GM12878 (cell line): Measurements from ENCODE around the gene ZBTB6. TPM values are rescaled to one million over a fixed set of nuclear protein-coding genes. Genes with fewer than 3 reads are reported as not detected.

Source experiments
- BCLAF1 ChIP-seq: fragments of 450-650 bp; IDR thresholded peaks from 2 replicates; pipeline ENCODE4 v1.6.1; 2017; ENCODE audit warnings: antibody characterized with exemption, mild to moderate bottlenecking, moderate library complexity
- GABPA ChIP-seq: IDR thresholded peaks from 2 replicates; pipeline ENCODE4 v1.6.1; 2014; ENCODE audit warnings: antibody characterized with exemption, low read depth, mild to moderate bottlenecking, inconsistent platforms
- HCFC1 ChIP-seq: fragments of 150-350 bp; IDR thresholded peaks from 2 replicates; pipeline ENCODE4 v1.6.1; 2014; ENCODE audit warnings: low read length
- IKZF2 ChIP-seq, 2 experiments: fragments of 450-650 bp; IDR thresholded peaks; 2 replicates each; pipeline ENCODE4 v1.6.1; 2017; ENCODE audit warnings: mild to moderate bottlenecking in 2 of 2, moderate library complexity in 2 of 2
- JUNB ChIP-seq: IDR thresholded peaks from 2 replicates; pipeline ENCODE4 v1.6.1; 2016; ENCODE audit warnings: antibody characterized with exemption, mild to moderate bottlenecking
- MLLT1 ChIP-seq: fragments of 450-650 bp; IDR thresholded peaks from 2 replicates; pipeline ENCODE4 v1.6.1; 2016; ENCODE audit warnings: mild to moderate bottlenecking
- NKRF ChIP-seq: fragments of 450-650 bp; conservative IDR thresholded peaks from 2 replicates; pipeline ENCODE4 v1.6.1; 2017; ENCODE audit warnings: mild to moderate bottlenecking, moderate library complexity
- POU2F2 ChIP-seq: IDR thresholded peaks from 3 replicates; pipeline ENCODE4 v1.6.1; 2011; ENCODE audit warnings: low read depth, mild to moderate bottlenecking, low read length, borderline replicate concordance
- RUNX3 ChIP-seq: IDR thresholded peaks from 2 replicates; pipeline ENCODE4 v1.6.1; 2012; ENCODE audit warnings: low read length, inconsistent platforms
- STAT1 ChIP-seq: fragments of 450-650 bp; conservative IDR thresholded peaks from 2 replicates; pipeline ENCODE4 v1.6.1; 2014; ENCODE audit warnings: antibody characterized with exemption, mild to moderate bottlenecking
- TAF1 ChIP-seq: IDR thresholded peaks from 2 replicates; pipeline ENCODE4 v1.6.1; 2011; ENCODE audit warnings: mild to moderate bottlenecking, low read depth, low read length, borderline replicate concordance
- YBX1 ChIP-seq: fragments of 450-650 bp; IDR thresholded peaks from 2 replicates; pipeline ENCODE4 v1.6.1; 2016; ENCODE audit warnings: antibody characterized with exemption
- ZBTB4 ChIP-seq: fragments of 450-650 bp; formaldehyde crosslinking; IDR thresholded peaks from 2 replicates; pipeline ENCODE4 v1.4.0; 2022; ENCODE audit warnings: mild to moderate bottlenecking, moderate library complexity
- ZNF217 ChIP-seq: fragments of 450-650 bp; IDR thresholded peaks from 2 replicates; pipeline ENCODE4 v1.6.1; 2017; ENCODE audit warnings: antibody characterized with exemption, mild to moderate bottlenecking
- ZNF687 ChIP-seq: fragments of 450-650 bp; IDR thresholded peaks from 2 replicates; pipeline ENCODE4 v1.6.1; 2017; ENCODE audit warnings: mild to moderate bottlenecking, moderate library complexity
- polyA plus RNA-seq, 11 experiments: library from polyadenylated mRNA; depleted of rRNA in 4 of 11; unstranded in 6 of 11; stranded (reverse) in 5 of 11; fragments of >200 nt; fragmentation: Nextera tagmentation in 4 of 11; fragmentation: Illumina TruSeq in 1 of 11; extraction: Ambion mirVana in 4 of 11; extraction: Trizol in 1 of 11; gene quantifications; 1 replicate in 1 of 11; 2 replicates in 10 of 11; pipeline versions ENCODE4 v1.2.1 to v1.2.3, GENCODE V29; 2011 to 2016; ENCODE audit warnings: inconsistent platforms in 2 of 11, missing spikeins in 2 of 11, low read depth in 1 of 11
- total RNA-seq, 4 experiments: library from RNA; depleted of rRNA in 3 of 4; stranded (reverse); fragments of >200 nt in 3 of 4; fragmentation: Illumina TruSeq in 1 of 4; extraction: Trizol in 1 of 4; gene quantifications; 2 replicates each; pipeline versions ENCODE4 v1.2.1 to v1.2.3, GENCODE V29; 2013 to 2021

Gene ZBTB6
- total and polyA plus RNA-seq, 10 of the 15 experiments (the other 5 are each of a cell fraction or from before 2014, with no cell fraction given) = 1.7 to 11.5 (median 7.0) TPM

- TF ChIP-seq POU2F2 (peak; percentile 77; the same call in 2 of the 3 replicates), ZNF217 (peak; percentile 57; the same call in 1 of the 2 replicates), GABPA (peak; percentile 65; the same call in 1 of the 2 replicates), ZBTB4 (peak; percentile 49; the same call in 1 of the 2 replicates), HCFC1 (peak; percentile 75), BCLAF1 (no peak), YBX1 (no peak), ZNF687 (peak; percentile 93), MLLT1 (peak; percentile 46; the same call in 1 of the 2 replicates), STAT1 (no peak), NKRF (peak; percentile 79), JUNB (no peak), RUNX3 (0 out of 2 replicates have a peak, but pooled peaks have one; percentile 30), IKZF2 (IDR thresholded peaks at IDR 0.05) (peak; percentile 60 to 69), TAF1 (peak; percentile 53)
These were observed 8.1 kb downstream of the ZBTB6 start, which contains the start of gene RC3H2 (continued) for GRCh38 chr9:122904823-122905710.
